ENCODE data around the gene KCNK18. TPM values are rescaled to one million over a fixed set of nuclear protein-coding genes. Genes with fewer than 3 reads are reported as not detected.

Gene KCNK18
- polyA plus RNA-seq, 2 of the 4 experiments (the other 2 are of a cell fraction), result not detected

DNA sequence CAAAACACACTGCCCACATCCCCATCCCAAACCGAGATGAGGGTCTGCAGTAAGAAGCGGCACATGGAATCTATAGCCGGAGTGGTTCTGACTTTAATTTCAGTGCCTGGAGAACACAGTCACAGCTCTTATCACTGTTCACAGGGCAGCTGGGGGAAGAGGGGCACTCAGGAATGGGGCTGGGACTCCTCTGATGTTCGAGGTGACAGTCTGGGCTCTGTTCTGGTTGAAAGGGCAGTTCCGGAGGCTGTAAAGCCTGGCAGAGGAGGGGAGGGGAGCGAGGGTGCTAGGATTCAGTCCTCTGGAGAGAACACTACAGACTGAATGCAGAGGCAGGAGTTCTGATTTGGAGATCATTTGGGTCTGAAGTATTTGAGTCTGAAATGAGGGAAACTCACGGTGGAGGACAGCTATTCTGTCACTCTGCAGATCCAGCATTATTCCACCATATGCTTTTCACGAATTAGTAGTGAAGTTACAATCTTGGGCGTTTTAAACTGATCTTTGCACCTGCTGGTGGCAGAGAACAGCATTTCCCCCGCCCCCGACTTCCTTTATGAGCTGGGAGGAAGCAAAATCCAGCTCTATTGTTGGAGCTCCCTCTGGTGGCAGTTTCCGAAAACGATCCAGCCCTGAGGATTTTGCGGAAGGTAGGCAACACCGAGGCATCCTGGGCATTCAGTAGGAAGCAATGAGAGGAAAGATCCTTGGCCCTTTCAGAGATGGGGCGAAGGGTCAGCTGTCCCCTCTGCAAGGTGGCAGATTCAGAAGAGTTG, 22.7 kb upstream of the KCNK18 start:
- TF ChIP-seq CTCF (IDR thresholded peaks at IDR 0.05), result peak; percentile 89
- TF ChIP-seq JUN (IDR thresholded peaks at IDR 0.05), result no peak
- TF ChIP-seq RAD21 (conservative IDR thresholded peaks at IDR 0.05 in 1 of 2, IDR thresholded peaks at IDR 0.05 in 1 of 2), result peak; percentile 88 to 93
- no peak for TF ChIP-seq POLR2A (IDR thresholded peaks at IDR 0.05; ENCODE audit: low read length)
- TF ChIP-seq, protein P1, sequence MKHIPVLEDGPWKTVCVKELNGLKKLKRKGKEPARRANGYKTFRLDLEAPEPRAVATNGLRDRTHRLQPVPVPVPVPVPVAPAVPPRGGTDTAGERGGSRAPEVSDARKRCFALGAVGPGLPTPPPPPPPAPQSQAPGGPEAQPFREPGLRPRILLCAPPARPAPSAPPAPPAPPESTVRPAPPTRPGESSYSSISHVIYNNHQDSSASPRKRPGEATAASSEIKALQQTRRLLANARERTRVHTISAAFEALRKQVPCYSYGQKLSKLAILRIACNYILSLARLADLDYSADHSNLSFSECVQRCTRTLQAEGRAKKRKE (CRISPR knock-in tag; IDR thresholded peaks at IDR 0.05; ENCODE audit: low read depth), result no peak
- no peak for TF ChIP-seq EP300 (IDR thresholded peaks at IDR 0.05)
- TF ChIP-seq PHF8 (IDR thresholded peaks at IDR 0.05; ENCODE audit: borderline replicate concordance, low read depth), result no peak
- TF ChIP-seq SMC3 (IDR thresholded peaks at IDR 0.05), result peak; percentile 88
- no peak for TF ChIP-seq CHD4 (IDR thresholded peaks at IDR 0.05; ENCODE audit: borderline replicate concordance)
- no peak for TF ChIP-seq CHD2 (IDR thresholded peaks at IDR 0.05; ENCODE audit: low read length, partially characterized antibody)
- no peak for TF ChIP-seq NPAS2 (CRISPR knock-in tag; IDR thresholded peaks at IDR 0.05; ENCODE audit: borderline replicate concordance)
- no peak for TF ChIP-seq HOXA7 (CRISPR knock-in tag; IDR thresholded peaks at IDR 0.05)
- peak overlapping the region in 1 of 2 experiments; percentile 59; a peak in 3 of 6 replicates for H3K27ac ChIP-seq
- ATAC-seq (peak; percentile 84 to 93), DNase-seq (ENCODE audit: low read depth in 1 of 2, low spot score in 1 of 2) (peak; percentile 80 to 91), FAIRE-seq (peak; percentile 73)
- peak overlapping the region; percentile 96 for H3K4me2 ChIP-seq
- ChIA-PET POLR2A (interaction anchor here (0.6 to 1.4 kb wide), 3 partner anchors 8 to 432 kb away, joined by 3 to 8 read pairs (median 4); no protein-coding TSS in a partner anchor), CTCF (interaction anchor here (0.6 to 19.7 kb wide), 81 partner anchors 8 to 548 kb away, joined by 3 to 1061 read pairs (median 5); partner anchors contain the start of genes ENO4, HSPA12A, KCNK18 and SHTN1)
- H3K4me1 ChIP-seq, result 0 out of 3 replicates have a peak, but pooled peaks cover 4% of the 10 kb centered on the region
- 10% methylated on average over 16 of the region's 16 CpGs for WGBS (ENCODE audit: missing lambda C conversion rate)
- no peaks in the 10 kb centered on the region for H3K9me3 ChIP-seq
- H3K4me3 ChIP-seq, result peak overlapping the region; percentile 55

DNA sequence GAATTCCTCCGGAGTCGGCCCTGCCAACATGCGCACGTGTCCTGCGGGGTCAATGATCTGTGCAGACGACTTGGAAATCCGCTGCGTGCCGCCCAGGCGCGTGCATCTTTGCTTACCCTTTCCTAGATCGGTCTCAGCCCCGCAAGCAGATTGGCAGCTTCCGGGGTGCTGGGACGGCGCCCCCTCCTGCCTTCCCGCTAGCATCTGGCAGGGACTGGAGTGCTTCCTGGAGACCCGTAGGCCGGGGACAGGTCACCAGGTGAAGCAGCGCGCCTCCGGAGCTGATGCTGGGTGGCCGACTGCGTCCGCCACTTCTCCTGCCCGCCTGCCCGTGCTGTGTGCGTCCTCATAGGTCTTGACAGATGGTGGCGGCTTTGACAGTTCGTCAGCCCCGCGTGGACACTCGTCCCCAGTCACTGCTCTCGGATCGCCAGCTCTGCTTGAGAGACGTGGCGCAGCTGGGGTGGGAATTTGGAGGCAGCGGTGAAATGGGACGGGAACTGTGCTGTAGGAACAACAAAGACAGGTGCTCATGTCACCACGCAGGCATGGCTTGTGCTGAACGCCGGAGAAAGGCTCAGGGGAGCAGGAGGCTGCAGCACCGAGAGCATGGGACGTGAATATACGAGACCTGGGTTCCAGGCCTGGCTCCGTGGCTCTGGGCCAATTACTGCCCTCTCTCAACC, 21.9 kb upstream of the KCNK18 start:
- POLR2A ChIA-PET, result interaction anchor here (0.6 to 1.4 kb wide), 3 partner anchors 9 to 432 kb away, joined by 3 to 8 read pairs (median 4); no protein-coding TSS in a partner anchor
- WGBS (ENCODE audit: missing lambda C conversion rate), result 2% methylated on average over 25 of the region's 46 CpGs

More for the DNA sequence above, 21.9 kb upstream of the KCNK18 start:
- Histone ChIP-seq H3K4me2 (peak overlapping the region; percentile 96), H3K9me3 (no peaks in the 10 kb centered on the region), H3K27ac (peak overlapping the region; percentile 9 to 59; a peak in 3 of 6 replicates), H3K4me3 (peak overlapping the region; percentile 55), H3K4me1 (0 out of 3 replicates have a peak, but pooled peaks cover 4% of the 10 kb centered on the region)
- TF ChIP-seq, protein P2, sequence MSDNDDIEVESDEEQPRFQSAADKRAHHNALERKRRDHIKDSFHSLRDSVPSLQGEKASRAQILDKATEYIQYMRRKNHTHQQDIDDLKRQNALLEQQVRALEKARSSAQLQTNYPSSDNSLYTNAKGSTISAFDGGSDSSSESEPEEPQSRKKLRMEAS (IDR thresholded peaks at IDR 0.05), result peak; percentile 5
- TF ChIP-seq HES2 (IDR thresholded peaks at IDR 0.05), result no peak
- CTCF ChIA-PET, result interaction anchor here (0.6 to 19.7 kb wide), 76 partner anchors 9 to 549 kb away, joined by 3 to 1061 read pairs (median 5); partner anchors contain the start of genes ENO4, HSPA12A, KCNK18 and SHTN1
- DNase-seq (ENCODE audit: low read depth in 1 of 2, low spot score in 1 of 2) (peak in 1 of 2 experiments; percentile 24), FAIRE-seq (no peak), ATAC-seq (peak; percentile 72 to 85)

All from A549 (cell line).